ENCODE measurements around the gene PTPRM.

PTPRM gene

GRCh38 chr18:7980656-7981055, 413.5 kb downstream of the PTPRM start:
- Mint-ChIP-seq H3K36me3 (ENCODE audit: low read depth) (no peaks in the 10 kb centered on the region), H3K27me3 (no peaks in the 10 kb centered on the region), H3K4me3 (no peak overlapping the region), H3K27ac (no peak overlapping the region), H3K4me1 (no peaks in the 10 kb centered on the region), H3K9me3 (peaks cover 4% of the 10 kb centered on the region)
- ATAC-seq (no peak), DNase-seq (no peak)

- Mint-ChIP-seq H3K27me3 (no peaks in the 10 kb centered on the region), H3K36me3 (ENCODE audit: low read depth) (no peaks in the 10 kb centered on the region), H3K9me3 (peaks cover 4% of the 10 kb centered on the region), H3K4me3 (no peak overlapping the region), H3K27ac (no peak overlapping the region), H3K4me1 (no peaks in the 10 kb centered on the region)
- ATAC-seq (no peak), DNase-seq (no peak)
These were observed 415.1 kb downstream of the PTPRM start for GRCh38 chr18:7982216-7982615.

- H3K4me1 Mint-ChIP-seq = no peaks in the 10 kb centered on the region
- DNase-seq = no peak
- ATAC-seq = no peak
- H3K9me3 Mint-ChIP-seq = peaks cover 9% of the 10 kb centered on the region
- H3K4me3 Mint-ChIP-seq = no peak overlapping the region
- peaks cover 2% of the 10 kb centered on the region for H3K27me3 Mint-ChIP-seq
- peaks cover 2% of the 10 kb centered on the region for H3K36me3 Mint-ChIP-seq (ENCODE audit: low read depth)
- H3K27ac Mint-ChIP-seq = no peak overlapping the region
These were observed 420.3 kb downstream of the PTPRM start for GRCh38 chr18:7987284-7987976.

- Mint-ChIP-seq H3K4me3 (no peak overlapping the region), H3K9me3 (peaks cover 32% of the 10 kb centered on the region), H3K27me3 (peaks cover 2% of the 10 kb centered on the region), H3K27ac (no peak overlapping the region), H3K4me1 (no peaks in the 10 kb centered on the region), H3K36me3 (ENCODE audit: low read depth) (peaks cover 2% of the 10 kb centered on the region)
- no peak for DNase-seq
- no peak for ATAC-seq
These were observed 423.6 kb downstream of the PTPRM start for GRCh38 chr18:7990670-7991069.

- Mint-ChIP-seq H3K9me3 (peaks cover 8% of the 10 kb centered on the region), H3K4me1 (no peaks in the 10 kb centered on the region), H3K27ac (no peak overlapping the region), H3K4me3 (no peak overlapping the region), H3K36me3 (ENCODE audit: low read depth) (no peaks in the 10 kb centered on the region), H3K27me3 (no peaks in the 10 kb centered on the region)
- ATAC-seq (no peak), DNase-seq (no peak)
These were observed 434.7 kb downstream of the PTPRM start for GRCh38 chr18:8001711-8002301.

GRCh38 chr18:8003878-8004675, 437.0 kb downstream of the PTPRM start:
- H3K27ac Mint-ChIP-seq = no peak overlapping the region
- no peaks in the 10 kb centered on the region for H3K27me3 Mint-ChIP-seq
- no peak for ATAC-seq
- no peak overlapping the region for H3K4me3 Mint-ChIP-seq
- no peaks in the 10 kb centered on the region for H3K9me3 Mint-ChIP-seq
- DNase-seq = no peak
- no peaks in the 10 kb centered on the region for H3K36me3 Mint-ChIP-seq (ENCODE audit: low read depth)
- no peaks in the 10 kb centered on the region for H3K4me1 Mint-ChIP-seq

- H3K36me3 Mint-ChIP-seq (ENCODE audit: low read depth) = no peaks in the 10 kb centered on the region
- no peak for DNase-seq
These were observed 437.7 kb downstream of the PTPRM start for GRCh38 chr18:8004792-8005191.

GRCh38 chr18:8005870-8006569, 438.9 kb downstream of the PTPRM start:
- no peaks in the 10 kb centered on the region for H3K4me1 Mint-ChIP-seq
- no peaks in the 10 kb centered on the region for H3K9me3 Mint-ChIP-seq
- H3K4me3 Mint-ChIP-seq = no peak overlapping the region
- H3K36me3 Mint-ChIP-seq (ENCODE audit: low read depth) = no peaks in the 10 kb centered on the region
- no peak overlapping the region for H3K27ac Mint-ChIP-seq
- DNase-seq = no peak
- no peak for ATAC-seq
- no peaks in the 10 kb centered on the region for H3K27me3 Mint-ChIP-seq

More at GRCh38 chr18:8004792-8005191, 437.7 kb downstream of the PTPRM start:
- ATAC-seq = no peak
- Mint-ChIP-seq H3K27me3 (no peaks in the 10 kb centered on the region), H3K4me1 (no peaks in the 10 kb centered on the region), H3K9me3 (no peaks in the 10 kb centered on the region), H3K27ac (no peak overlapping the region), H3K4me3 (no peak overlapping the region)

GRCh38 chr18:8006979-8007378, 439.9 kb downstream of the PTPRM start:
- H3K9me3 Mint-ChIP-seq = no peaks in the 10 kb centered on the region
- H3K4me3 Mint-ChIP-seq = no peak overlapping the region
- H3K36me3 Mint-ChIP-seq (ENCODE audit: low read depth) = no peaks in the 10 kb centered on the region
- H3K27me3 Mint-ChIP-seq = no peaks in the 10 kb centered on the region
- DNase-seq (no peak), ATAC-seq (no peak)
- H3K27ac Mint-ChIP-seq = no peak overlapping the region
- no peaks in the 10 kb centered on the region for H3K4me1 Mint-ChIP-seq

- Mint-ChIP-seq H3K27ac (no peak overlapping the region), H3K4me1 (no peaks in the 10 kb centered on the region), H3K9me3 (no peaks in the 10 kb centered on the region), H3K27me3 (no peaks in the 10 kb centered on the region), H3K36me3 (ENCODE audit: low read depth) (no peaks in the 10 kb centered on the region), H3K4me3 (no peak overlapping the region)
- ATAC-seq = no peak
- DNase-seq = no peak
These were observed 440.9 kb downstream of the PTPRM start for GRCh38 chr18:8008033-8008432.

- H3K27me3 Mint-ChIP-seq = no peaks in the 10 kb centered on the region
- H3K9me3 Mint-ChIP-seq = no peaks in the 10 kb centered on the region
- H3K27ac Mint-ChIP-seq = no peak overlapping the region
- H3K4me3 Mint-ChIP-seq = no peak overlapping the region
- DNase-seq (no peak), ATAC-seq (no peak)
- H3K36me3 Mint-ChIP-seq (ENCODE audit: low read depth) = no peaks in the 10 kb centered on the region
- no peaks in the 10 kb centered on the region for H3K4me1 Mint-ChIP-seq
These were observed 444.2 kb downstream of the PTPRM start for GRCh38 chr18:8011361-8011760.

GRCh38 chr18:8011906-8012305, 444.8 kb downstream of the PTPRM start:
- Mint-ChIP-seq H3K36me3 (ENCODE audit: low read depth) (no peaks in the 10 kb centered on the region), H3K4me1 (no peaks in the 10 kb centered on the region), H3K27me3 (no peaks in the 10 kb centered on the region), H3K4me3 (no peak overlapping the region), H3K27ac (no peak overlapping the region), H3K9me3 (no peaks in the 10 kb centered on the region)
- DNase-seq = no peak
- no peak for ATAC-seq

GRCh38 chr18:8018701-8019331, 451.7 kb downstream of the PTPRM start:
- H3K4me1 Mint-ChIP-seq = no peaks in the 10 kb centered on the region
- H3K4me3 Mint-ChIP-seq = no peak overlapping the region

GRCh38 chr18:8019600-8019999, 452.5 kb downstream of the PTPRM start:
- Mint-ChIP-seq H3K4me1 (no peaks in the 10 kb centered on the region), H3K27me3 (no peaks in the 10 kb centered on the region), H3K27ac (no peak overlapping the region), H3K9me3 (no peaks in the 10 kb centered on the region), H3K36me3 (ENCODE audit: low read depth) (no peaks in the 10 kb centered on the region), H3K4me3 (no peak overlapping the region)
- no peak for ATAC-seq
- no peak for DNase-seq

More at GRCh38 chr18:8018701-8019331, 451.7 kb downstream of the PTPRM start:
- Mint-ChIP-seq H3K9me3 (no peaks in the 10 kb centered on the region), H3K36me3 (ENCODE audit: low read depth) (no peaks in the 10 kb centered on the region), H3K27ac (no peak overlapping the region), H3K27me3 (no peaks in the 10 kb centered on the region)
- no peak for ATAC-seq
- no peak for DNase-seq

All from activated naive CD8-positive, alpha-beta T cell treated with anti-CD3 and anti-CD28 coated beads, Interleukin-2, amount 50 U/mL, for 24 hours (primary cell).